Prostate gland (tissue), 2 donors: Measurements from ENCODE around the gene PSMB10.

Experiments
- CTCF ChIP-seq, 4 experiments: fragments of 200-600 bp in 2 of 4; fragments of 450-650 bp in 2 of 4; sonication (generic) in 2 of 4; IDR thresholded peaks; 1 replicate in 3 of 4; 2 replicates in 1 of 4; pipeline ENCODE4 v1.5.1; 2016 to 2019; ENCODE audit warnings: antibody characterized with exemption in 4 of 4, mild to moderate bottlenecking in 2 of 4, moderate library complexity in 2 of 4
- POLR2A ChIP-seq: fragments of 450-650 bp; IDR thresholded peaks from one replicate; pipeline ENCODE4 v1.6.1; 2016; ENCODE audit warnings: antibody characterized with exemption, mild to moderate bottlenecking
- POLR2AphosphoS5 ChIP-seq: sonication (generic); formaldehyde crosslinking; IDR thresholded peaks from one replicate; pipeline ENCODE4 v1.6.1; 2017; ENCODE audit warnings: antibody characterized with exemption

- TF ChIP-seq CTCF (IDR thresholded peaks at IDR 0.05) (no peak), POLR2AphosphoS5 (no peak), POLR2A (no peak)
These were observed 6.5 kb downstream of the PSMB10 start for GRCh38 chr16:67930191-67930590.
